GM13976 (cell line): ENCODE measurements around the gene MTCP1.

Source experiments
- DNase-seq: peaks from one replicate; pipeline ENCODE4 v3.0.0; 2012; ENCODE audit warnings: low spot score
- in situ Hi-C: fragments of 300-500 bp; cut with MboI; formaldehyde crosslinking; loops from one replicate; pipeline ENCODE4 v1.12.0; 2022; ENCODE audit warnings: low sequenced_read_pairs, mixed read lengths, inconsistent platforms; ENCODE audit not compliant: unreplicated experiment
- TF ChIP-seq, protein P1 (sequence below): IDR thresholded peaks from 2 replicates; pipeline ENCODE4 v1.5.1; 2012; ENCODE audit warnings: borderline replicate concordance, mild to moderate bottlenecking; ENCODE audit not compliant: insufficient read depth; ENCODE audit errors: extremely low read depth, missing control alignments, control extremely low read depth

MTCP1 gene

DNA sequence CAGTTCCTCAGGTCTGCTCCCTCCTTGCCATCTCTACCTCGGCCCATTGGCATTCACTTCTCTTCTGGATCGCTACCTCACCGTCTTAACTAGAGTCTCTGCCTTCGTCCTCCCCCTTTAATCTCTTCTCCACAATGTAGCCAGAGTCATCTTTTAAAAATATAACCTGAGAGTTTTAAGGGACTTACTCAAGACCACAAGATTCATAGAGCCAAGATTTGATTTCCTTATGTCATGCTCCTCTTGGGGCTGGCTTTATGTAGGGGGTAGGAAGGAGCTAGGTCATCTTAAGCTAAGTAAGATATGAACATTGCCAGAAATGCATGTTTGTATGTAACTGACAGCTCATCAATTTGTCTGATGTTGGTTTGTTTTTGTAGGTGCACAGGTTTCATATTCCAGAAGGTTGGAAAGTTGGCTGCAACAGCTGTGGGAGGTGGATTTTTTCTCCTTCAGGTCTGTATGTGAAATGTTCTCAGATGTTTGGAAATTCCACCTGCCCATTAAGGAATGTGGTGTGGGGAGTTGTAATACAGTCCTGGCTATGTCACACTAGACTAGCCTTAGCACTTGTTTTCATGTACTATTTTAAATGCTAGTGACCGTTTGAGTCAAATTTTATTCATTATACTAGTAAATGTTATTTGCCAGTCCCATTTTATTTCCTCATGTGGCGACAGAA lies 24.7 kb downstream of the MTCP1 start:
- TF ChIP-seq, protein P1, sequence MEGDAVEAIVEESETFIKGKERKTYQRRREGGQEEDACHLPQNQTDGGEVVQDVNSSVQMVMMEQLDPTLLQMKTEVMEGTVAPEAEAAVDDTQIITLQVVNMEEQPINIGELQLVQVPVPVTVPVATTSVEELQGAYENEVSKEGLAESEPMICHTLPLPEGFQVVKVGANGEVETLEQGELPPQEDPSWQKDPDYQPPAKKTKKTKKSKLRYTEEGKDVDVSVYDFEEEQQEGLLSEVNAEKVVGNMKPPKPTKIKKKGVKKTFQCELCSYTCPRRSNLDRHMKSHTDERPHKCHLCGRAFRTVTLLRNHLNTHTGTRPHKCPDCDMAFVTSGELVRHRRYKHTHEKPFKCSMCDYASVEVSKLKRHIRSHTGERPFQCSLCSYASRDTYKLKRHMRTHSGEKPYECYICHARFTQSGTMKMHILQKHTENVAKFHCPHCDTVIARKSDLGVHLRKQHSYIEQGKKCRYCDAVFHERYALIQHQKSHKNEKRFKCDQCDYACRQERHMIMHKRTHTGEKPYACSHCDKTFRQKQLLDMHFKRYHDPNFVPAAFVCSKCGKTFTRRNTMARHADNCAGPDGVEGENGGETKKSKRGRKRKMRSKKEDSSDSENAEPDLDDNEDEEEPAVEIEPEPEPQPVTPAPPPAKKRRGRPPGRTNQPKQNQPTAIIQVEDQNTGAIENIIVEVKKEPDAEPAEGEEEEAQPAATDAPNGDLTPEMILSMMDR, result no peak
- no peak for DNase-seq
- in situ Hi-C loops, result no loop called here

DNA sequence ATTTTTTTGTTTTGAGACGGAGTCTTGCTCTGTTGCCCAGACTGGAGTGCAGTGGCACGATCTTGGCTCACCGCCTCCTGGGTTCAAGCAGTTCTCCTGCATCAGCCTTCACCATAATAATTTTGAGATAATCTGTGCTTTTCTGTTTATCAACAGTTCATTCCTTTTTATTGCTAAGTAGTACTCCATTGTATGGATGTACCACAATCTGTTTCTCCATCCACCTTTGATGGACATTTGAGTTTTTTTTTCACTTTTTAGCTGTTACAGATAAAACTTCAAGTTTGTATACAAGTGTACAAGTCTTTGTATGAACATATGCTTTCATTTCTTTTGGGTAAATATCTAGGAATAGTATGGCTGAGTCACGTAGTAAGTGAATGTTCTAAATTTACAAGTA lies 35.2 kb downstream of the MTCP1 start:
- no peak for DNase-seq
- TF ChIP-seq, protein P1, result no peak
- in situ Hi-C loops, result no loop called here

DNA sequence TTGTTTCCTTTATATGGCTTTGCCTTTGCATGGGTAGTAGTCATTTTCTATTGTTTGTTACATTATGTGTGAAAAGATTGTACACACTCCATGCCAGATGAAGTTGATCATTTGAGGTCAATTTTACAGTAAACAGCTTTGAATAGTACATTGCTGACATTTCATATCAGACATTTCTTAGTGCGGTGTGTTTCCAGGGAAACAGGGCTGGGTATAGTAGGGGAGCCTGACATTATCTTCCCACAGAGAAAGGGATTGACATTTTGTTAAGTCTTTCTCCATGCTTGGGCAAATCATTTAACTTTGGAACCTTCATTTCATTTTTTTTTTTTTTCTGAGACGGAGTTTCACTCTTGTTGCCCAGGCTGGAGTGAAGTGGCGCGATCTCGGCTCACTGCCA lies 39.3 kb downstream of the MTCP1 start:
- DNase-seq, result no peak
- in situ Hi-C loops, result no loop called here
- TF ChIP-seq, protein P1, result no peak

DNA sequence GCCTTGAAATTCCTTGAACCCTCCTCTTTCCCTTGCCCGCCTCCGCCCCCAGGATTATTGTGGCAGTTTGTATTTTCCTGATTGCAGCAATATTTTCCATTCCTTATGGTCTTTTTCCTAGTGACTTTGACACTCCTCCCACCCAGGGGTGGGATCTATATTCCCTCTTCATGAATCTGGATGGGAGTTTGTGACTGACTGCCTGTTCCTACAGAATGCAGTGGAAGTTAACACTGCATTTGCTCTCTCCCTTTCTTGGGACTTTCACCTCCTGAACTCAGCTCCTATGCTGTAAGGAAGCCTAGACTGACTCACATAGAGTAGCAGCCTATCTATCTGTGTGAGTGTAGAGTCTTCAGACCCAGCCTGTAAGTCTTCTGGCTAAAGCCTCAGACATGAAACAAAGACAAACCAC lies 42.1 kb downstream of the MTCP1 start:
- in situ Hi-C loops, result no loop called here
- DNase-seq, result no peak
- TF ChIP-seq, protein P1, result no peak

DNA sequence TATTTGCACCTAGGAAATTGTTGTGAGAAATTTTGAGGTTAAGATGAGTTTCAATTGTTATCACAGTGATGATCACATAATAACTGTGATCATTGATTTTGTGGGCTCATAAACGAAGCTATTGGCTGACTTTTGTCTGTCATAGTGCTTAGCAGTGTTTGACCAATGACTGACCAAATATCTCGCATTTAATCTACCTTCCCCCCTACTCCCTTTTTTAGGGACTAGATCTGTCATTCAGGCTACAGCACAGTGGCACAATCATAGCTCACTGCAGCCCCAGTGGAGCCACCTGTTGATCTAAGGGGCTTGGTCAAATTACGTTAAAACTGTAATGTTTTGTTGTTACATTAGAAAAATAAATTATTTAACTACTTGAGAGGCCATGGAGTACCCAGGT lies 42.8 kb downstream of the MTCP1 start:
- in situ Hi-C loops, result no loop called here
- DNase-seq, result no peak
- TF ChIP-seq, protein P1, result peak; percentile 3

DNA sequence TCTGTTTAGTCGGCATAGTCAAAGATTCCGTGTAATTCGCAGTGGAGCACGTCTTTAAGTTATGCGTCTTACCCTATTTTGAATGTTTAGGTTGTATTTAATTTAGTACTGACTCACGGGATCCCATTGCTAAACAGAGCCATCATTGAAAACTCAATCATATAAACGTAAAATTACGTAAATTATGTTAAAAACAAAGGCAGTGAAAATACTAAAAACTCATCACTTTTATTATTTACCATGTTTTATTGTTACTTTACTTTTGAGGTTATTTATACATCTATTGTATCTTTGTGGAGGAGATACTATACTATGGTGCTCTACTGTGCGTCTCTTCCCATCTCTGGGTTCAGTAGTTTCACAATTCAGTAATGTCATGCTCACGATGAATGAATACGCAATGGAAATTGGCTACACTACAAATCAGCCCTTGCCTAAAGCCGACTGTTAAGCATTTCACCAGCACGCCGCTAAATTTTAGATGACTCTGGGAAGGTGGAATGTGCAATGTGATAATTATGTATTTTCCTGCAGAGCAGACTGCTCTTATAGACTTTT lies 43.3 kb downstream of the MTCP1 start:
- no peak for DNase-seq
- in situ Hi-C loops, result no loop called here
- TF ChIP-seq, protein P1, result no peak
